DMS114 treated with DMSO at 0.1 percent for 48 hours (cell line): ENCODE data around the gene CADM2.
"Not testable (repeated sequence)": the region's sequence is repeated elsewhere in the genome, so short reads cannot be mapped to it uniquely, and the experiment has no call there.

Experiments used
- DNase-seq: peaks from one replicate; lab custom pipeline; 2025; ENCODE audit not compliant: unreplicated experiment; lab: John Stamatoyannopoulos, UW

CADM2 gene

DNA sequence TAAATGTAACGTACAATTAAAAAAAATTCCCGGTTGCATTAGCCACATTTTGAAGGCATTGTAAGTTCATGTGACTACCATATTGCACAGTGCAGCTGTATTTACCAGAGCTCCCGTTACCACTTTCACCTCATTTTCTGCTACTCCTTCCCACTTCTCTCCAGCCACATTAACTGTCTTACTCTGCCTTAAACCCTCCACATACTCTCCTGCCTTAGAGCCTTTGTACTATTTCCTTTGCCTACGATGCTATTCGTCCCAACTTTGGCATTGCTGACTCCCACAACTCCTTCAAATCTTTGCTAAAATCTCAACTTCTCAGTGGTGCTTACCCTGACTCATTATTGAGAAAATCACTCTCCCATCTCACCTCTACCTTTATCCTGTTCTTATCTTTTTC lies 115.2 kb downstream of the CADM2 start:
- DNase-seq: no peak

DNA sequence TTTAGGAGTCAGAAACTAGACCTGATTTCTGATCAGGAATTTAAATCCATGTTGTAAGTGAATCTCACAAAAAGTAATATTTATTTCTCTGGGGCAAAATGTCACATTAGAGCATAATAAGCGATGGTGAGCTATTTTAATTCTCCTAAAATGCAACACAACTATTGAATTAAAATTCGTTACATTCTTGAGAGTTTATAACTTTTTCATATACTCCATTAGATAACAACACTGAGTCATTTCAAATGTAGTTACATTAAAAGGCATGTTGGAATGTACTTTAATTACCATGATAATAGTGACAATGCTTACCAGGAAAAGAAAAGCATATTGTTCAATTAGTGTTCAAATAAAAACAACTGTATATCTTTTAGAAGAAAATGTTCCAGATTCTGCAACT lies 116.9 kb downstream of the CADM2 start:
- no peak for DNase-seq

DNA sequence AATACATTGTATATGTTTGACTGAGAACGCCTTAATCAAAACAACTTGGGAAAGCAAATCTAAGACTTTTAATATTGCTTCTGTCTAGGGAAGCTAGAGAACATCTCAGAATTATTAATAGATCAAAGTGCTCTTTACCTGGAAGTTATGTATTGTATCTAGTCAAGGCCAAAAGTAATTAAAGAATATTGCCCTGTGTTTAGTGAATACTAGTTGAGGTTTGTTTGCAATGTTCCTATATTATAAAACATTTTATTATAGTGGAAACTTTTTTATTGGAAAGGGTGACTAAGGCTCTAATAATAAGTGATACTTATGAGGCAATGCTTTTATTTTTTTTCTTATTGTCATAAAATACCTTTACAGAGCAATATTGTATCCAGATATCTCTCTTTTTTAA lies 118.2 kb downstream of the CADM2 start:
- DNase-seq: no peak

DNA sequence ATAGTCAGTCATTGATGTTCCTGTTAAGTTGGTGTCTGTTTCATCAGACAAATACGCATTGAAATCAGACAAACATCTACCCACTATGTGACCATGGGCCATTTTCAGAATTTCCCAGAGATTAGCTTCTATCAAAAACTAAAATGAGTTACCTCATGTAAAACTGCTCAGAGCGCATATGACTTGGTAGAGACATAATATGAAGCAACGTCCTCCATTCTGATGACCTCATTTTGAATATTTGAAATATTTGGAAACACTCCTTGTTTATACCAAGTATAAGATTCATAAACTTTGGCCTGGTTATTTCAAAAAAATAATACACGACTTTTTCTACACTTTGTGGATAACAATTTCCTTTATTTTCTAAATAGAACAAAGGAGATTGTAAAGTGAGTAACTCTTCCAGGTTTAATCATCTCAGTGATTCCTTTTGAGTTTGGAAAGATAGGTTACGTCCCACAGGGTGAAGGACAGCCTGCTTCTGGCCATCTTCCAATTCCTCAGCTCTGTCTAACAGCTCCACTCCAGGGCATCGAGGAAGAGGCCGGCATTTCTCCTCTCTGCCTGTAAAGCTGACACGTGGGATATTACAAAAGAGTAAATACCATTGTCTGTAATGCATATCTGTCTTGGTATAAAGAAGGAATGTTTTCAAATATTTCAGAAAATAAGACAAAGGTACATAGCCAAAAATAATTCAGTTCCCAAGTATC lies 122.6 kb downstream of the CADM2 start:
- no peak for DNase-seq

DNA sequence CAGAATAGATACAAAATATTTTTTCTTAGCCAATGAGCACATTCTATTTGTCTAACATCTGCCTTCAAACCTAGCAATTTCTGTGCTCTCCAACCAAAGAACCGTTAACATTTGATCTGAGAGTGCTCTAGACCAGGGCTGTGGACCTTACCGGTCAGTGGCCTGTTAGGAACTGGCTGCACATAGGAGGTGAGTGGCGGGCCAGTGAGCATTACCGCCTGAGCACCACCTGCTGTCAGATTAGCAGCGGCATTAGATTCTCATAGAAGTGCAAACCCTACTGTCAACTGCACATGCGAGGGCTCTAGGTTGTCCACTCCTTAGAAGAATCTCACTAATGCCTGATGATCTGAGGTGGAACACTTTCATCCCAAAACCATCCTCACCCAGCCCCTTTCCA lies 131.7 kb downstream of the CADM2 start:
- no peak for DNase-seq

DNA sequence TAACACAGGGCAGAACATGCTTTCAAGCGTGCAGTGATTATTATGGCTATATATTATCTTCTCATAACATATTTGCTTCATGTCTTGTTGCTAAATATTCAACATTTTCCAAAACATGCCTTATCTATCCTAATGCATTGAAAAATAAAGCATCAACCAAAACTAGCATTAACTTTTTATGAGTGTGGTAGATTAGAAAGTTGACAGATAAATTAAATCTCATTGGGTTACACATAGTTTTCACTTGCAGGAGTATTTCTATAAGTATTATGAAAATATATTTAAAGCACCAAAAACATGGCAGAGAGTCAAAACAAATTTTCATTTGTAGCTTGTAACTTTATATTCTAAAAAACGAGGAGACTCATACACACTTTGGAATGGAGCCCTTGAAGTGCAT lies 141.5 kb downstream of the CADM2 start:
- DNase-seq: no peak

DNA sequence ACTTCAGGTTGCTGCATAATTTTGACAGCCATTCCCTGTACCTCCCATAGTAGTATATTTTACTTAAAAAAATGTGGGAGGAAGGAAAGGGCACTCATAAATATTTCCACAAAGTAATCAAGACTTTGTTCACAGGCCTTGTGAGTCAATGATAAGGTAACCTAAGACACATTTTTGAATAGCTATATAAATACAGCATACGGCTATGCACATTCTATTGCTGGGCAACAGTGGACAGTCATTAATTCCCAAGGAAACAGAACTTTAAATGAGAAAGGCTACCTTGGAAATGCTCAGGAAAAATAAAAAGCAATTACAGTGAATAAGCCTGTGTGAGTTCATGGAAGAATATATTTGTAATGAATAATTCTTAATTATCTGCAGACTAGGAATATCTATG lies 144.0 kb downstream of the CADM2 start:
- DNase-seq: no peak

DNA sequence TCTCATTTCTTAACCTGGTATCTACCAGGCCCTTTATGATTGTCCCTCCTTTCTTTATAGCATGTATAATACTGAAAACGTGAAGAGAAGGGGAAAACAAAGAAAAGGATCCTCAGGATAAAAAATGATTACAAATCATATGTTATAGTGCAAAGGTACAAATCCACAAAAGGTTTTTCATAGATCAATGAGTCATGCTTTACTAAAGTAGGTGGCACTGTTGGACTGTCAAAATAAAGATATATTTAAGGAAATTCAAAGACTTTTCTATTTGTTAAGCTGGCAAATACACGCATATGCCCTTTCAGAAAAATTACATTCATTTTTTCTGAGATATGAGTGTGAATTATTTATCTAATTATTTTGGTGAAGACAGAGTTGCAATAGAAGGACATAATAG lies 151.6 kb downstream of the CADM2 start:
- no peak for DNase-seq

DNA sequence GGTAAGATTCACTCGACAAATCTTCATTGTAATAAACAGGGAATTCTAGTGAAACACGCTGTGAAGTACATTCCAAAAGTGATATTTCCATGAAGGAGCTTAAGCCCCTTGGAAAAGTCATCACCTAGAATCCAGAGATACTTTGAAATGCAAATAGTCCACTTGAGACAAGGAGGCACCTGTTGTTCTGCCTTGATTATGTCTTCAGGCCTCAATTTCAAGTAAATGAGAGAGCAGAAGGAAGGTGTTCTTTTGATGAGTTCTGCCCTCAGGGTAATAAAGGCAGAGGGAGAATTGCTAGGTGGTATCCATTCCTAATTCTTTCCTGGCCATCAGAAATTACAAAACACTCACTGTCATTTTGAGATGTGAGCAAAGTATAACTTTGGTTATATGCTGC lies 162.1 kb downstream of the CADM2 start:
- no peak for DNase-seq

DNA sequence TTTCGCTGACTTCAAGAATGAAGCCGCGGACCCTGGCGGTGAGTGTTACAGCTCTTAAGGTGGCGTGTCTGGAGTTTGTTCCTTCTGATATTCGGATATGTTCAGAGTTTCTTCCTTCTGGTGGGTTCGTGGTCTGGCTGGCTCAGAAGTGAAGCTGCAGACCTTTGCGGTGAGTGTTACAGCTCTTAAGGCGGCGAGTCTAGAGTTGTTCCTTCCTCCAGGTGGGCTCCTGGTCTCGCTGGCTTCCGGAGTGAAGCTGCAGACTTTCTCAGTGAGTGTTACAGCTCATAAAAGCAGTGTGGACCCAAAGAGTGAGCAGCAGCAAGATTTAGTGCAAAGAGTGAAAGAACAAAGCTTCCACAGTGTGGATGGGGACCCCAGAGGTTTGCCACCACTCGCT lies 174.1 kb downstream of the CADM2 start:
- not testable (repeated sequence) for DNase-seq

DNA sequence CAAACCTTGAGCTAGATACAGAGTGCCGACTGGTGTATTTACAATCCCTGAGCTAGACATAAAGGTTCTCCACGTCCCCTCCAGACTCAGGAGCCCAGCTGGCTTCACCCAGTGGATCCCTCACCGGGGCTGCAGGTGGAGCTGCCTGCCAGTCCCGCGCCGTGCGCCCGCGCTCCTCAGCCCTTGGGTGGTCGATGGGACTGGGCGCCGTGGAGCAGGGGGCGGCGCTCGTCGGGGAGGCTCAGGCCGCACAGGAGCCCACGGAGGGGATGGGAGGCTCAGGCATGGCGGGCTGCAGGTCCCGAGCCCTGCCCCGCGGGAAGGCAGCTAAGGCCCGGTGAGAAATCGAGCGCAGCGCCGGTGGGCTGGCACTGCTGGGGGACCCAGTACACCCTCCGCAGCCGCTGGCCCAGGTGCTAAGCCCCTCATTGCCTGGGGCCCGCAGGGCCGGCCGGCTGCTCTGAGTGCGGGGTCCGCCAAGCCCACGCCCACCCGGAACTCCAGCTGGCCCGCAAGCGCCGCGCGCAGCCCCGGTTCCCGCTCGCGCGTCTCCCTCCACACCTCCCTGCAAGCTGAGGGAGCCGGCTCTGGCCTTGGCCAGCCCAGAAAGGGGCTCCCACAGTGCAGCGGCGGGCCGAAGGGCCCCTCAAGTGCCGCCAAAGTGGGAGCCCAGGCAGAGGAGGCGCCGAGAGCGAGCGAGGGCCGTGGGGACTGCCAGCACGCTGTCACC lies 175.1 kb downstream of the CADM2 start:
- DNase-seq: not testable (repeated sequence)

DNA sequence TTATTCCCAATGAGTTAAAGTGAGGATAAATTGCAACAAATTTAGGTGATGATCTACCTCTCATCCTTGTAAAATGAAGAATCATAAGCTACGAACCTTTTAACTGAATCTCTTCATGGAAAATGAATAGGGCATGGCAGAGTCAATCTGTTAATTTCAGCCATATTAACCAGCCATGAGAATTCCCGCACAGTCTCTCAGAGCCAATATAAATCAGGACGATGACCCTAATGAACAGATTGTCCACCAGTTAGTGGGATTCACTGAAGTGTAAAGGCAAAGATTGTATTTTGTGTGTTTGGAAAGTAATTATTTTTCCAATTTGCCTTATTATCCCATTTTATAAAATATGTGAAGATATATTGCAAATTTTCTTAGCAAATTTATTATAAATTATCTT lies 183.8 kb downstream of the CADM2 start:
- DNase-seq: no peak

DNA sequence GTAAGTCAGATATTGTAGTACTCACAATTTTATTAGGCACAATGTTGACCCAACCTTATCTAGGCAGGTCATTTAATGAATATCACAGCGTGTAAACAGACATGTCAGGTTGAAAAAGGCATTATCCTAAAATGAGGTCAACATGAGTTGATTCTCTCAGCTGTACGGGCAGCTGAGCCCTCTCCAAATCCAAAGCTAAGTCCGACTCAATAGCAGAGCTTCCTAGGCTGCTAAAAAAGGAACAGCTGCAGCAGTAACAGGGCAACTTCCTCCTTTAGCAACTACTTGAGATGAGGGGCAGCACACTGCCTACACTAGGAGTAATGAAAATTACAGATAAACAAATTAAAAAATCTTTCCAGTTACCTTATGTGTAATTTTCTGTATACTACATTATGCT lies 189.2 kb downstream of the CADM2 start:
- no peak for DNase-seq

DNA sequence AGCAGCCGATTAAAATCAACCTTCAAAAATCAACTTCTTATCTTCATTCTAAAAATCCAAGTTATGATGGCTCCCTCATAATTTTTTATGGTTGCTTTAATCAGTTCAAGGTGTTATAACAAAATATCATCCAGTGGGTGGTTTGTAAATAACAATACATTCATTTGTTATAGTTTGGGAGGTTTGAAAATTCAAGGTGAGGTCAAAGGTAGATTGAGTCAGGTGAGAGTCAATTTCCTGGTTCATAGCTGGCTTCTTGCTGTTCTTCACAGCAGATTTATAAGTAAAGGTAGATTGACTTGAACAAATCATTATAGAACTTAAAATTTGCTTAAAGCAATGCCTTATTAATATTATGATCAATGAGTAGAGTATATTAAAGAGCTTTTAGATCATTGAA lies 192.8 kb downstream of the CADM2 start:
- no peak for DNase-seq

DNA sequence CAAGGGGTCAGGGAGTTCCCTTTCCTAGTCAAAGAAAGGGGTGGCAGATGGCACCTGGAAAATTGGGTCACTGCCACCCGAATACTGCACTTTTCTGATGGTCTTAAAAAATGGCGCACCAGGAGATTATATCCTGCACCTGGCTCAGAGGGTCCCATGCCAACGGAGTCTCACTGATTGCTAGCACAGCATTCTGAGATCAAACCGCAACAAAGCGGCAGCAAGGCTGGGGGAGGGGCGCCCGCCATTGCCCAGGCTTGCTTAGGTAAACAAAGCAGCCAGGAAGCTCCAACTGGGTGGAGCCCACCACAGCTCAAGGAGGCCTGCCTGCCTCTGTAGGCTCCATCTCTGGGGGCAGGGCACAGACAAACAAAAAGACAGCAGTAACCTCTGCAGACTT lies 194.5 kb downstream of the CADM2 start:
- not testable (repeated sequence) for DNase-seq

DNA sequence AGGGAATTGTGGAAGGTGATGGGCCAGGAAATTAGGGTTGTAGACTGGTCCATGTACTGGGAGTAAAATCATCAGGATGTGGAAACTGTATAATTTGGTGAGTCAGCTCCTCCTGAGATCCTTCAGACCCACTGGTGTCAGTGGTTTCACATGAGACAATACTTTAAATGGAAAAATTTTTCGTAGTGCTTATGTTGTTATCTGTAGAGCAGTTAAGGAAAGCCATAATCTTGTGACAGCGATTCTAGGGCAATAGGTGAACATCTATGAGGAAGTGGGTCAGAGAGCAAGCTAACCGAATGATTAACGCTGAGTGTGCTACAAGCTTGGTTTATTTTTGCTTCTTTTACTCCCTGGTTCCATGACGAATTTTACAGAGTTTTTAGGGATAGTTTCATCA lies 200.6 kb downstream of the CADM2 start:
- DNase-seq: no peak

DNA sequence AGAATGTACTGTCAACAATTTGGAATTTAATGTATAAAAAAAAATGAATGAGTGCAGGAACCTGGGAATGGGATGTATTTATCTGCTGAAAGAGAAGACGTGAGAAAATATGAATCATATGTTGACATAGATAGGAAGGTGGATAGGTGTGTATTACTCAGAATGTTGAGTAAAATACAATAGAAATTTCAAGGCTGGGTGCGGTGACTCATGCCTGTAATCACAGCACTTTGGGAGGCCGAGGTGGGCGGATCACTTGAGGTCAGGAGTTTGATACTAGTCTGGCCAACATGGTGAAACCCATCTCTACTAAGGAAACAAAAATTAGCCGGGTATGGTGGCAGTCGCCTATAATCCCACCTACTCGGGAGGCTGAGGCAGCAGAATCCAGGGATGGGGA lies 202.8 kb downstream of the CADM2 start:
- no peak for DNase-seq

DNA sequence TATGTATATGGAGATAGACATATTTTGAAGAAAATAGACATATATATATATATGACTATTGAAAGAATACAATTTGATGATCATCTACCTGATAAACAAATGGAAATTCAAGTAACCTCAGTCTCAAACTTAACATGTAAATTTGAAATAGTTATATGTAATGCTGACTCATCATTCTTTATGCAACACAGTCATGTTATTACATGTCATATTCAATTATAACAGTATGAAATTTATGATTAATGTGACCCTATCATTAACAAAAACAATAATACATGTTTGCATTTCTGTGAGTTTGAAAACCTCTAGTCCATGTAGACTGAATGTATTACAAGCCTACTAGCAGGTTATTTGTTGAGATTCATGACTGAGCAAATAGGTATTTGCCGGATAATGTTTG lies 204.1 kb downstream of the CADM2 start:
- DNase-seq: no peak

DNA sequence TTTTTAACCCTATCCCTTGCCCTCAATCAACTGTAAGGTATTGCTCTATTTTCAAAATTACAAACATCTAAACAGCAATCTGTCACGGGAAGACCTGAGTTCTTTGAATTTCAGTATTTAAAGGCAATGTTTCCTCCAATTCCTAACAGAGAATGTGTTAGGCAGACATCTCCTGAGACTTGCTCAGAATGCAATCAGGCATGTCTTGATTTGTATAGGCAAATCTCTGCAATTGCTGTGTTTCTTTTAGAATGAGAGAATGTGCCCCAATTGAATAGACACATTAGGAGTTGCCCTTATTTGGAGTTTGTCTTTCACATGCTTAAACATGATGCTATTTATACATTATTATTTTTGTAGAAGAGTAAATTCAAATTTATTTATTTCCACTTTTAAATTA lies 205.6 kb downstream of the CADM2 start:
- DNase-seq: no peak

DNA sequence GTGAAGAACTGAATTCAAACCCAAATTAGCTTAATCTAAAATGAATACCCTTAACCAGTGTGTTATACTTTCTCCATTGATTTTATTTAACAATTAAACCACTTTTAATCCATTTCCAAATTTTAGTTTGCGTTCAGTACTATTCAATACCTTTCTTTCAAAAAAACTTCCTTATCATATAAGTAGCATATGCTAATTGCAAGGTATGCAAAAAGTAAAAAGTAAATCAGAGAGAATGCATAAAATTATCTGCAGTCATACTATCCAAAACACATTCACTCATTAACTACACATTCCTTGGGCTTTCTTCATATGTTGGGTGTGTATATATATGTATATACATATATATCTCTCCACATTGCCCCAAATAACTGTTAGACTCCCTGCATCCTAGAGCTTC lies 208.8 kb downstream of the CADM2 start:
- no peak for DNase-seq

DNA sequence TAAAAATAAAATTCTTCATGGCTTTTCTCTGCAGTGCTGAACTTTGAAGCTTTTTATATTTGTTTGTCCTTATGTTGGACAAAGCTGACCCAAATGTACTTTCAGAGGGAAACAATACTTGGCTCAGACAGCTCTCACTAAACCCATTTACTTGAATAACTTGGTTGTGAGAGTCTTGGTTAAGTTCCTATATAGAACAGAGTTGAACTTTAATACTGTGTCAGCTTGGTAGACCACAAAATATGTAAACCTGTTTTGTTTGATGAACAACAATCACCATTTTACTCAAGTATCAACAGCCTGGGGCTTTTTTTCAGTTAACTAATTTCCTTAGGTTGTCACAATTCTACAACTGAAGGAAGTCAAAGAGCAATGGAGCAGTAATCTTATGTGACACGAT lies 211.9 kb downstream of the CADM2 start:
- DNase-seq: no peak

DNA sequence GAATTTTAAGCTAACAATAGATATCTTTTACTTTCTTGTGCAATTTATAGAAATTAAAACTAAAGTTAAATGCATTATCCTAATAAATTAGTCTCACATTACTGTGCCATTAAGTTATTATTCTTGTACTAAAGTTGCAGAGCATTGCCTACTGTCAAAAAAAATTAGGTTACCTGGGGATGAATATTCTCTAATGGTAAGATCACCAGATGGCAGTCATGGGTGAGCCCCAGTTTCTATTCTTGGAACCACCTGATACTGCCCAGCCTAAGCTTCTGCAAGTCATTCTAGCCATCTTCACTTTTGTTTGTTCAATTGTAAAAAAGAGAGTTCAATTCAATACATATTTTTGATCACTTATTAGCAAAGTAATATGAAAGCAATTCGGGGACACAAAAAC lies 213.2 kb downstream of the CADM2 start:
- DNase-seq: no peak

DNA sequence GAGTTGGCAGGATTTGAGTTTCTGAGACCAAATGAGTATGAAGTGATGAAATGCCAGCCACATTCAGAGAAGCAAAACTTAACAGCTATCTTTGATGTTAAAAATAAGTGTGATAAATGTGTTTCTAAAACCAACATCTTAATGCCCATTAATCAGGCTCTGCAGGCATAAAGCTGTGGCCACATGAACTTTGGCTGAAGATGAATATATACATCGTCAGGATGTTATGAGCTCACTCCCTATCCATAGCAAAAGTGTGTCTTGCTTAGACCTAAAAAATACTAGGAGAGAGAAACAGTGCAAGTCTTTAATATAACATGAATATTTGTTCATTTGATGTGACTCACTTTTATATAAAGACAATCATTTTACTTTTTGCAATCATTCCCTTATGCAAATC lies 218.0 kb downstream of the CADM2 start:
- no peak for DNase-seq
